GM10847 (cell line): ENCODE data around the gene THY1.

Source experiments
- POLR2A ChIP-seq: IDR thresholded peaks from 2 replicates; pipeline ENCODE4 v1.6.1; 2011; ENCODE audit not compliant: insufficient read length; ENCODE audit errors: extremely low read depth

THY1 gene

GRCh38 chr11:119447664-119448242 lies 24.8 kb upstream of the THY1 start:
- TF ChIP-seq POLR2A: no peak

DNA sequence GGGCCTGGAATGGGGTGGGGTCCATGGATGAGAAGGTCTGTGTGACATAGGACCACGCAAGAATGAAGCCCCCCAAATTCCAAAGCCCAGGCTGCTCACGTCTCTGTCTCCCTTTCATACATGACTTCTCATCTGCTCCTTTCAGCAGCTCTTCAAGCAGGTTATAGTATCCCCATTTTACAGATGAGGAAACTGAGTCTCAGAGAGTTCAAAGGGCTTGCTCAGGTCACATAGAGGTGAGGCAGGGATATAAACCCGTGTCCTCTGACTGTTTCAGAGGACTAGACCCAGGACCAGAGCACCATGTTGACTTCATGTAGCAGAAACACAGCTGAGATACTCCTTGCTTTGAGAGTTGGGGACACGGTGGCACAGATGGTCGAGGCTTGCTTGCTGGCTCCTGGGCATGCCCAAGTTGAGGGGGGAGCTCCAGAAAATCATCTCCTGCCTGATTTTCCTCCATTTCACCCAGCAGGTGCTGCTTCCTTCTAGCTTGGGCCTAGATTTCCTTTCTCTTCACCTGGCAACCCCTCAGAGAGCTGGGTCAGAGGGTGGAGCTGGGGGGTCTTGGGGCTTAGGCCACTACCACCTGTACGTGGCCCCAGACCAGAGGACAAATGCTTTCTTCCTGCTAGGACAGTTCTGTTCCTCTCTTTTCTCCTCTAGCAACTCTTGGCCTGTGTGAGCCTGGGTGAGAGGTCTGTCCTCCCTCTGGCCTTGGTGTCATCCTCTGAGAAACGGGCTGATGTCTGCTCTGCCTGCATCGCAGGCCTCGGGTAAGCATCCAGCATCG lies 24.1 kb upstream of the THY1 start:
- TF ChIP-seq POLR2A: no peak

DNA sequence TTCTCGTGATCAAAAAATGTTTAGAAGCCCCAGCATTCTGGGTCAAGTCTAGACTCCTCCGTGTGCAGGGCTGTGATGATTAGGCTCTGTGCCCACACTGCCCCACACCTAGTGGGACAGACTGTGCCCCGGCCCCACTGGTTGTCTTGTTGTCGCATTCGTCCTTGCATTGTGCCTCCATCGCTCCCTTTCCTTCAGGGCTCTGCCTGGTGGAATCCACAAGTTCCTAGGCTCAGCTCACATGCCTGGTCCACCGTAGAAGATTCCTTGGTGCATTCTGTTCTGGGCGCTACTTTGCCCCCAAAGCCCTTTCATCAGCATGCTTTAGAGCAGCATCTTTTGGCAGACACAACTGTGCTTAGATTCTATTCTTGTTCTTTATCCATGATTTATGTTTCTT lies 23.5 kb upstream of the THY1 start:
- TF ChIP-seq POLR2A: no peak

DNA sequence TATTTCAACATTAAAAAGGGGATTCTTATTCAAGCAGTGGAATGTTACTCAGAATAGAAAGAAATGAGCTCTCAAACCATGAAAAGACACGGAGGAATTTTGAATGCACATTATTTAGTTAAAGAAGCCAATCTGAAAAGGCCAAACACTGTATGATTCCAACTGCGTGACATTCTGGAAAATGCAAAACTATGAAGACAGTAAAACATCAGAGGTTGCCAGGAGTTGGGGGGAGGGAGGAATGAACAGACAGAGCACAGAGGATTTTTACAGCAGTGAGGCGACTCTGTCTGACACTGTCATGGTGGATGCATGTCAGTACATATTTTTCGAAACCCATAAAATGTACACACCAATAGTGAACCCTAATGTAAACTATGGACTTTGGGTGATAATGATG lies 22.9 kb upstream of the THY1 start:
- TF ChIP-seq POLR2A: no peak

GRCh38 chr11:119445379-119445778 lies 22.4 kb upstream of the THY1 start:
- no peak for TF ChIP-seq POLR2A

- no peak for TF ChIP-seq POLR2A
Measured at GRCh38 chr11:119441898-119442243, 18.9 kb upstream of the THY1 start.

DNA sequence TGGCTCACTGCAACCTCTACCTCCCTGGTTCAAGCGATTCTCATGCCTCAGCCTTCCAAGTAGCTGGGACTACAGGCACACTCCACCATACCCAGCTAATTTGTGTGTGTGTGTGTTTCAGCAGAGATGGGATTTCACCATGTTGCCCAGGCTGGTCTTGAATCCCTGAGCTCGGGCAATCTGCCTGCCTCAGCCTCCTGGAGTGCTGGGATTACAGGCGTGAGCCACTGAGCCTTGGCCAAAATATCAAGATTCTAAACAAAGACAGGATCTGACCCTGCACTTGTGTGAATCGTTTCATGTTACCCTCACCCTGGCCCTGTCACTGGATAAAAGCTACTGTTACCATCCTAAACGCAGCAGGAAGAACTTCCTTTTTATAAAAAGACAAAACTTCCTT lies 15.6 kb upstream of the THY1 start:
- TF ChIP-seq POLR2A: no peak

DNA sequence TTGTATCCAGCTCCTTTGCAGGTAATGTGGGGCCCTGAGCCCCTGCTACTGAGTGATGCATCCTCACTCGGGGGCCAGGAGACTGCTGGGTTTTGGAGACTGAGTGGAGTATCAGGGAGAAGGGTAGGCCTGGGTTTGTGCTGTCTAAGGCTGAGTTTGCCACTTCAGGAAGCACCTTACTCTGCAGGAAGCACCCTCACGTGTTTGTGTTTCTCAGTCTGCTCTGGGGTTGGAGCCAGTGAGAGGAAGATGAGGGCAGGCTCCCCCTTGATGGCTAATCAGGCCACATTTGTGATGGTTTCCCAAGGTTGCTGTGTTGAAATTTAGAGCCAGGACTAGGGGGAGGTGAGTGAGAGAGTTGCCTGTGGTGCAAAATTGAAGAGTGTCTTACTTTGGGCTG lies 13.7 kb upstream of the THY1 start:
- TF ChIP-seq POLR2A: no peak

GRCh38 chr11:119436093-119436492 lies 13.1 kb upstream of the THY1 start:
- no peak for TF ChIP-seq POLR2A

DNA sequence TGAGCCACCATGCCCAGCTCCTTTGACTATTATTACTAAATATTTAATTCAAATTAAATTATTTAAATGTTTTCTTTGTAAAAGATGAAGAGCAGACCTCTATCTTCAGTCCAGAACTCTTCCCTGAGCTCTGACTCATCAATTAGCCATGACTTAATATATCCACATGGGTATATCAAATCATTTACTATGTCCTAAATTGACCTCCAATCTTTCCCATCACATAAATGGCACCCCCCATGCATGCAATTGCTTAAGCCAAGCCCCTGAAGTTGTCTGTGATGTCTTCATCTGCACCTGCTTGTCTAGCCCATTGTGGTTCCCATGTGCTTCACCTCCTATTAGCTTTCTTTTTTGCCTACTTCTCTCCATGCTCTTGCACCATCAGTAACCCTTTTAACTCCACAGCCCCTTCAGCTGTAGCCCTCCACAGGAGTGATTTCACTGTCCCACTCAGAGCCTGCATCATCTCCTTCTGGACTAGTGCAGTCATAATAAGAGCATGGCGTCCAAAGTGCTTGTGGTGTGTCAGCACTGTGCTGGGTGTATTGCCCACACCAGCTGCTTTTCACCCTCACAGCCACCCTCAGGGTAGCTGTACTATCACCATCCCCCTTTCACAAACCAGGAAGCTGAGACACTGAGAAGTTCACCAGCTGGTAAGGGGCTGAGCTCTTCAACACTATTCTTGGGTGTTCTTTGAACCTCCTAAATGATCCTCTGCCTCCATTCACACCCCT lies 11.8 kb upstream of the THY1 start:
- no peak for TF ChIP-seq POLR2A

DNA sequence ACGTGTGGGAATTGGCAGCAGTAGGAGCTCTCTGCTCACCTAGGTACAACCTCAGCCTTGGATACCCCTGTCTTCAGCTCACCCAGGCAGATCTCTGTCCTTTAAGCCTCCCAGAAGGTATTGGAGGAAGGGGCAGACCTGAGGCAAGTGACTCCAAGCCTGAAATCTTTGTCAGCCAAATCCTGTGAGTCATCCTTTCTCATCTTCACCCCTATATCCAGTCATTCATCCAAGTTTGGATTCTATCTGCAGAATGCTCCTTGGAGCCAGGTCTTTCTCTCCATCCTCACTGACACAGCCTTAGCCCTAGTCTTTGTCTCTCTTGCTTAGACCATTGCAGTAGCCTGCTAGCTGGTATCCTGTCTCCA lies 10.4 kb upstream of the THY1 start:
- TF ChIP-seq POLR2A: no peak

DNA sequence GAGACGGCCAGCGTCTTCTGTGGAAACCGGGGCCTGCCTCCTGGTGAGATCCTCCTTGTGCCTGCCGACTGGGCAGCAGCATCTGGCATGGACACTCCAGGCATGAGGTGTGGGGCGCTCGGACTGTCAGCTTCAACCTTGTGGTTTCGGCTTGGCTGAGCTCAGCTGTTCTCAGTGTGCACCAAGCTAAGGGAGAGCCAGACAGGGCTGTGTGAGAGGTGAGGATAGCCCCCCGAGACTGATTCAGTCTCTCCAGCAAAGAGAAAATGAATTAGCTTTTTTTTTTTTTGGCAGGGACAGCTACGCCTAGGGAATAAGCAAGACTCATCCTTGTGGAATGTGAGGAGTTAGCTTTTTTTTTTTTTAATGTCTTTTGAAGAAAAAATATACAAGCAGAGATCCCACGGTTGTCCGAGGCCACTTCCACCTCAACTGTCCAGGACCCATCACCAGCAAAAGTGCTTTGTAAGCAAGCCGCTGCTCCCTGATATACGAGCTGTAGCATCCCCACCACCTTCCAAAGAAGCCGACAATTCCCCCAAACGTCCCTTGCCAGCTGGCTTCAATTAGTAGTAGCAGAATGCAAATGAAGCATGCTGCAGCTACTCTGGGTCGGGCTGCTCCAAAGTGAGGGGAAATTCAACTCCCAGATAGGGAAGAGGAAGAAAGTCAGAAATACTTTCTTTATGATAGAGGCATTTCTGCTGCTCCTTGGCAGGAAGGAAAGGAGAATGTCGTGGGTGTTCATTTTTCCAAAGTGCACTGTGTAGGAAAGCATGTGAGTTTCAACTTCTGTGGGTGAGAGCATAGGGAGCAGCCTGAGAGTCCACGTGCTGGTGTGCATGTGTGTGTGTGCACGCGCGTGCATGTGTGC lies 9.7 kb upstream of the THY1 start:
- TF ChIP-seq POLR2A: no peak

DNA sequence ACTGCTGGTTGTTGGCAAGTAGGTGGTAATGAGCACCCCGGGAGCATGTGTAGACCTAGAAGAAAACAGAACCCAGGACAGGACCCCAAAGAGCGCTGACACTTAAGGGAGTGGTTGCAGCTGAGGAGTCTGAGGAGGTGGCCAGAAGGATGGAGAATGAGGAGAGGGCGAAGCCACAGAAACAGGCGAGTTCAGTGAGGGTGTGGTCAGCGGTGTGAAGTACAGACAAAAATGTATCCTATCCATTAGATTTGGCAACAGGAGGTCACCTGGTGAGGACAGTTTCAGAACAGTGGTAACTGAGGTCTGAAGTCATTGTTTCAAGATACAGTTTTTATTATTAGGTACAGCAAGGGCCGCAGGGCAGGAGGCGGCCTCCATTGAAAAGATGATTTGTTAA lies 8.6 kb upstream of the THY1 start:
- TF ChIP-seq POLR2A: no peak

GRCh38 chr11:119427279-119427678 lies 4.3 kb upstream of the THY1 start:
- TF ChIP-seq POLR2A: no peak

DNA sequence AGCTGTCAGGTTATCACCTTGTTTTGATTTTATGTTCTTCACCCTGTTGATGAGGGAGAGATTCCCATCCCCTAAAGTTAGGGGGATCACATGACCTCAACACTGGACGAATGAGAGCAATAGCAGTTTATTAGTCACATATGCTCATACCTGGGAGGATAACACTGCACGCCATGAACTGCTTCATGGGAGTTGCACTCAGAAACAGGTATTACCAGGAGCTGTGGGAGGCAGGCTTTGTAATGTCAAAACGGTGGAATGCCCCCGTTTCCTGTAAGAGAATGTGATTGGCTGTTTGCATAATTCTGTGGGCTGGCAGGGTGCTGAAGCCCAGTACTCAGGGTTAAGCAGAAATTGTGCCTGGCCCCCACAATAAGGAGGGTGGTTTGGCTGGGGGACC lies 3.2 kb upstream of the THY1 start:
- TF ChIP-seq POLR2A: no peak
